SKM-1 (cell line): ENCODE measurements around the gene CNDP2.

Source experiments
- DNase-seq: peaks from one replicate; lab custom pipeline; 2025; ENCODE audit not compliant: unreplicated experiment; lab: John Stamatoyannopoulos, UW

Gene CNDP2

GRCh38 chr18:74472312-74472711 lies 23.9 kb upstream of the CNDP2 start:
- DNase-seq = no peak

DNA sequence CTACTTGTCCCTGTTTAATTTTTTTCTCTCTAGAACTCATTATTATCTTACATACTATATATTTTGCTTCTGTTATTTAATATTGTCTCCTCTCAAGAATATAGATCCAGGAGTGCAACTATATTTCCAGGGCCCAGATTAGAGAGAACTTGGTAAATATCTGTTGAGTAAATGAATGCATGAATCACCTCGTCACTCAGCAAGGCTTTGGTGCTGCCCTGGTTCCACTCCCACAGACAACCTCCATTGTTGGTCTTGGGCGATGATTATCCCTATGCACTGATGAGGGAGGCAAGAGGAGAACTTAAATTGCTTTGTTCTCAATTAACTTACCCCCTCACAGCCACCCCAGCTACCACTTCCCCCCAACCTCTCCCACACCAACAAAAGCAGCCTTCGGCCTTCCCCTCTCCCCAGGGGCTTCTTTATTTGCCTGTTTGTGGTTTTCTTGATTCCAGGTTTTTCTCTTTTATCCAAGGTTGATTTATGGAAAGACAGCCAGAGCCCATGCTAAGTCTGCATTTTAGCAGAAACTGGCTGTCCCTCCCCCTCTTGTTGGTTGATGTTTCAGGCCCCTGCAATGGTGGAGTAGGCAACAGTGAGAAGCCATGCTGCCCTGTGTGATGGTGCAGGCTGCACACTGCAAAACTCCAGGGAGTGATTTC lies 22.1 kb upstream of the CNDP2 start:
- DNase-seq = no peak

DNA sequence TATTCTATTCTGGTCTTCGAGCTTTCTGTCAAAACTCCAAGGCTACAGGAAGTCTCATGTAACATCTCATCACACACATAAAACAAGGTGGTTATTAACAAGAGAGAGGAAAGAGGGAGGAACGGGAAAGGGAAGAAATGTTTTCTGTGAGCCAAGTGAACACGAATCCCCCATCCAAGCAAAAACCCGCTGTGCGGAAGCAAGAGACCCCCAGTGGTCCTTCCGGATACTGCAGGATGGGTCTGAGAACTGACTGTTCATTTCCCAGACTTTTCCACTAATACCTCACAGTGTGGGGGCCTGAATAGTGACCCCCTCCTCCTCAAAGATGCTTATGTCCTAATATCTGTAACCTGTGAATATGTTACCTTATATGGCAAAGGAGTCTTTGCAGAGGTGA lies 20.0 kb upstream of the CNDP2 start:
- DNase-seq = no peak

DNA sequence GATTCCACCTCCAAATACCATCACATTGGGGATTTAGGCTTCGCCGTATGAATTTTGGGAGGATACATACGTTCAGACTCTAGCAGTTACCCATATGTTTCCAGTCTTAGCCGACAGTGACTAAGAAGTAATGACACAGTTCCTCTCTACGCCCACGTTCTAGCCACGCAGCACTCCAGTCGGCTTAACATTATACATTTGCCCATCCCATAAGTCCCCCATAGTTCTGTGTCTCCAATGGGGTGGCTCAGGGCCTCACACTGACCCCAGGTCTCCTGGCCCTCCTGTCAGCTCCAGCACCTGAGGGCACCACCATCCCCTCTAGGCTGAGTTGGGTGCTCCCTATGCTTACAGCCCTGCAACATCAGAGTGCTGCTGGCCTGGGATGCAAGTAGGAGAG lies 18.4 kb upstream of the CNDP2 start:
- DNase-seq = no peak

- no peak for DNase-seq
Measured at GRCh38 chr18:74478316-74478715, 17.8 kb upstream of the CNDP2 start.

DNA sequence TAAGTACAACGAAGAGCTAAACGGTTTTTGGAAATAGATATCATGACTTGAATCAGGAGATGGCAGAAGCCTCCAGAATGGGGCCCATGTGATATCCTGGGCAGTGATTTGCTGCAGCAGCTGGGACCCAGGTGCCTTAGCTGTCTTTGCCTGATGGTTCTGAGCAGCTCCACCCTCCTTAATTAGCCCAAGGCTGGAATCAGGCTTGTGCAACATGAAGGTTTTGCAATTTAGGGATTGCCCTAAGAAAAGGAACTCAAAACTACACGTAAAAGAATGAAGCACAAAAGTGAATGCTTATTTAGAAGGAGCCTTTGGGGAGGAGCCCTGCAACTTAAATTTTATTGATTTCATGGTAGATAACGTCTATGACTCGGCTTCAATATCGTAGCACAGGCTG lies 17.3 kb upstream of the CNDP2 start:
- DNase-seq = no peak

DNA sequence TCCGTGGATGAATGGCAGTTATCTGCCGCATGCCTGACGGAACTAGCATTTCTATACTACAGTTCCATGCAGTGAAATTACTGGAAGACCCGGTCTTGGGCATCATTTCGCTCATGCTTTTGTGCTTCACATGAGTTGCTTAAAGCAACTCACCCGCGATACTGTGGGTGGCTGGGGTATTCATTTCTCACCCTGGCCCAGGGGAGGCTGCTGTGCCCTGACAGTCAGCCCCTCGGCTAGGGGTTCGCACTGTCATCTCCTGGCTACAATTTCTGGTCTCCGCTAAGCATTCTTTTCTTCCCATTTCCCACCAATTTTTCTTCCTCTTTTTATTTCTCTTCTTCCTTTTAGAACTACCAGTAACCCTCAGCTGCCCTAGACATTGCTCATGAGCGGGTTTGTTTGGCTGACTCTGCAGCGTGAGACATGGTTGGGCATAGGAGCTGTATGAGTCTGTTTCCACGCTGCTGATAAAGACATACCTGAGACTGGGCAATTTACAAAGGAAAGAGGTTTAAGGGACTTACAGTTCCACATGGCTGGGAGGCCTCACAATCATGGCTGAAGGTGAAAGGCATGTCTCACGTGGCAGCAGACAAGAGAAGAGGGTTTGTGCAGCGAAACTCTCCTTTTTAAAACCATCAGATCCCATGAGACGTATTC lies 16.5 kb upstream of the CNDP2 start:
- no peak for DNase-seq

DNA sequence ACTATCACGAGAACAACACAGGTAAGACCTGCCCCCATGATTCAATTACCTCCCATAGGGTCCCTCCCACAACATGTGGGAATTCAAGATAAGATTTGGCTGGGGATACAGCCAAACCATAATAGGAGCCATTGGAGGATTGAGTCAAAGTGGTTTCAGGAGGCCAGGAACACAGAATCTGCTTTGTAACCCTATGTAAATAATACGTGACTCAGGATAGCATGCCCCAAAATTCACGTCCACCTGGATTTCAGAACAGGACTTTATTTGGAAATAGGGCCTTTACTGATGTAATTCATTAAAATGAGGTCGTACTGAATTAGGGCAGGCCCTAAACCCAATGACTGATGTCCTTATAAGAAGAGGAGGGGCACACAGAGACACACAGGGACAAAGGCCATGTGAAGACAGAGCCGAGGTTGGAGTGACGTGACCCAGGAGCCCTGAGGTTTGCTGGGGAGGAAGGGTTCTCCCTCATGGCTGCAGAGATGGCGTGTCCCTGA lies 16.0 kb upstream of the CNDP2 start:
- no peak for DNase-seq

DNA sequence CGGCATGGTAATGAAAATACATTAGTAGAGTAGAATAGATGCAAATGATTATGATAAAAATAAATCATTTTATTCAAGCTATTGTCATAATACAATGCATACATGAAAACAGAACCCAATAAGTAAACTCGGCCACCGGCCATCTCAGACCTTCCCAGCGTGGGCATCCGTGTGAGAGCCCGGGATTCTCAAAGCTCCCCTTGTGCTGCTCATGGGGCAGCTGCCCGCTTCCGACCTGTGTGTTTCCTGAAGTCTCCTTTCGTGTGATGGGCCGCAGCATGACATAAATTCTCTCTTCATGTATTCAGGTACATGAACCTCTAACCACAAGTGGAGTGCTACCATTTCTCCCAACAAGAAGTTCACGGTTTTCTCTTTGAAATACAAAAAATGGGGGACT lies 13.5 kb upstream of the CNDP2 start:
- DNase-seq = no peak

DNA sequence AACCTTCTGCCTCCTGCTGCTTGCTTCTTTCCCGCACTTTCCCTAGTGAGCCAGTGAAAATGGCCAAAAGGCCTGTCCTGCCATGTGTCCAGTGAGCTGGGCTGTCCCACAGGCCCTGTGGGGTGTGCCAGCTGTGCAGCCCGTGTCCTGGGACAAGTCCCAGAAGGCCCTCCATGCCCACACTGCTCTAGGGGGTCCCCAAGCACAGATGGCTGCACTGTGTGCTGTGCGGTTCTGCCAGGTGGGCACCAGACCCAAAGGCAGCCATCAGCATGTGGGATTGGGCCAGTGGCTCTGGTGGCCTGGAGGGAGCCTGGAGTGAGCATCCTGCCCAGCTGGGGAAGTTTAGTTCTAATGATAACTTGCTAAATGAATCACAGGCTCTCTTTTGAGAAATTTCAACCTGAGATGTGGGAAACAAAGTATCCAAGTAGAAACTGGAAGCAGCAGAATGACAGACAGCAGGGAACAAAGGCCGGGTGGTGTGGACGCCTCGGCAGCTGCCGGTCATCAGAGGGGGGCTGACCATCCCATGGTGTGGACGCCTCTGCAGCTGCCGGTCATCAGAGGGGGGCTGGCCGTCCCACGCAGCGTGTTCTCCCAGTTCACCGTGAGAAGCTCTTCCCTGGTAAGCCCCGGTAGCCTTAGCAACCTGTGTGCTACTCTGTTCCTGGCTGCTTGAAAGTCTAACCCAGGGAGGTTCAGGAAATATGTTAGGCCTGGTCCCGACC lies 9.9 kb upstream of the CNDP2 start:
- DNase-seq = no peak

- DNase-seq = no peak
Measured at GRCh38 chr18:74488354-74488753, 7.8 kb upstream of the CNDP2 start.

- DNase-seq = no peak
Measured at GRCh38 chr18:74488864-74489263, 7.3 kb upstream of the CNDP2 start.

- no peak for DNase-seq
Measured at GRCh38 chr18:74489676-74490075, 6.5 kb upstream of the CNDP2 start.

- DNase-seq = no peak
Measured at GRCh38 chr18:74492259-74492658, 3.9 kb upstream of the CNDP2 start.

- no peak for DNase-seq
Measured at GRCh38 chr18:74493689-74494088, 2.5 kb upstream of the CNDP2 start.

DNA sequence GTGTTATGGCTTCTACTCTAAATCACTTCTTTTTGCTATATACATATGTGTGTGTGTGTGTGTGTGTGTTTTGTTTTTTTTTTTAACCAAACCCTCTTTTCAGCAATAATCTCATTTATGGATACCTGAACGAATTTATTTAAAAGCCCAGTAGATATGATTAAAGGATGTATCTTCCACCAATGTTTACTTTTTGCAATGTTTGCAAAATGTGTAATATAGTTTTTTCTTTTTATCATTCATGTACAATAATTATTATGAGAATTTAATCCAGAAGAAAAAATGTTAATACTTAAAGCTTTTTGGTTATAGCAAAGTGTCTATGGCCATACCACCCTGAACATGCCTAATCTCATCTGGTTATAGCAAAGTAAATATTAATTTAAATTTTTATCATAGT lies 1.6 kb upstream of the CNDP2 start:
- no peak for DNase-seq

GRCh38 chr18:74496508-74497323 lies 553 bp downstream of the CNDP2 start:
- peak; percentile 16 for DNase-seq

GRCh38 chr18:74497324-74497676 lies 1.1 kb downstream of the CNDP2 start:
- no peak for DNase-seq

DNA sequence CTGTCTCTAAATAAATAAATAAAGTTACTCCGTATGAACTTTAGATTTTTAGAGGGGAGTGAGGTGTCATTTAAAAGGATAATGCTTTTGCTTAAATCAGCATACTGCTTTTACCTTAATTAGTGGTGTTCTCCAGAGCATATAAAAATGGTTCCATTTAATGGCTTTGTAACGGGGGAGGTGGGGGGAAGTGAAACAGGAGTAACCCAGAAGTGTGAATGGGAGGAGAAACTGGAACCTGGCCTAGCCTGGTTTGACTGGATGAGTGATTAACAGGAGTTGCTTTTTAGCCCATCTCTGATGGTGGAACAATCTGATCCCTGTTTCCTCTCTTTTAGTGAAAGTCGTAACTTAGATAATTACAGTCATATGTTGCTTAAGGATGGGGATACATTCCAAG lies 1.6 kb downstream of the CNDP2 start:
- DNase-seq = no peak

DNA sequence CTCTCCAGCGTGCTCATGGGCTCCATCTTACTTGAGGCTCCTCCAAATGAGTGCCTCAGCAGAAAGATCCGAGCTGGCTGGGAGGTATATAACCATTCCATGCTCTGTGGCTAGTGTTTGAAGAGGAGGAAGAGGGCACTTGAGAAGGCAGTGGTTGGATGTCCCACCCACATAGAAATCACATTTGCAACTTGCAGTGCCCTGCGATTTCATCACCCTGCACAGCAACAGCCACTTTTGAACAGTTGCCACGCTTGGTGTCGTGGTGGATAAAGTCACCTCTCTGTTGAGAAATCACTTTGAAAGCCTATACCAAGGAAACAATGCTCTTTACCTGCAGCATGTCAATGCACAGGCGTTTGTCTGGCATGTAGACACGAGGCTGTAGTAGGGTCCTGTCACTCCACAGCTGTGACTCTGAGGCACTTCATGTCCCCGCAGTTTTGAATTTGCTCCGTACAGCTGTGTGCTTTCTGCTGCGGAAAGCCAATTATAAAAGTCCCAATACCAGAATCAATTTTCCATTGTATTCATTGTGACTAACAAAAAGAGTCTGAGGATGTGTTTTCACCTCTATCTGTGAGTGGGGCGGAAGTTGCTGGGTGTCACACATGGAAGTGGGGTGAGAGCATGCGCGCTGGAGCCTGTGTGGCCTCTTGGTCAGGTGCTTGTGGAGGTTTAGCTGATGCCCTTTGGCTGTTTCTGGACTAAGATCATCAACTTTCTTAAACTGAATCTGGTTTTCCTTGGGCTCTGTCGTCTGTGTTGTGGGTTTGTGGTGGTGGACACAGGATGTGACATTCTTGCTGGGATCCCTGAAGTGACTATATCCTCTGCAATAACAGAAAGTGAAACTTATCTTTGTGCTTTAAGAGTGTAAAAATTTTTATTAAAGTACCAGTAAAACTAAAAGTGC lies 2.8 kb downstream of the CNDP2 start:
- peak; percentile 50 for DNase-seq
